Panc1 (cell line): ENCODE results near the gene NDUFV3.

ENCODE experiments used
- POLR2AphosphoS5 ChIP-seq: IDR thresholded peaks from 2 replicates; pipeline ENCODE4 v1.6.1; 2012; ENCODE audit warnings: mild to moderate bottlenecking, low read depth, low read length, moderate library complexity
- TF ChIP-seq, protein P1 (sequence below): fragments of 450-650 bp; IDR thresholded peaks from 2 replicates; pipeline ENCODE4 v1.5.1; 2017; ENCODE audit warnings: mild to moderate bottlenecking

DNA sequence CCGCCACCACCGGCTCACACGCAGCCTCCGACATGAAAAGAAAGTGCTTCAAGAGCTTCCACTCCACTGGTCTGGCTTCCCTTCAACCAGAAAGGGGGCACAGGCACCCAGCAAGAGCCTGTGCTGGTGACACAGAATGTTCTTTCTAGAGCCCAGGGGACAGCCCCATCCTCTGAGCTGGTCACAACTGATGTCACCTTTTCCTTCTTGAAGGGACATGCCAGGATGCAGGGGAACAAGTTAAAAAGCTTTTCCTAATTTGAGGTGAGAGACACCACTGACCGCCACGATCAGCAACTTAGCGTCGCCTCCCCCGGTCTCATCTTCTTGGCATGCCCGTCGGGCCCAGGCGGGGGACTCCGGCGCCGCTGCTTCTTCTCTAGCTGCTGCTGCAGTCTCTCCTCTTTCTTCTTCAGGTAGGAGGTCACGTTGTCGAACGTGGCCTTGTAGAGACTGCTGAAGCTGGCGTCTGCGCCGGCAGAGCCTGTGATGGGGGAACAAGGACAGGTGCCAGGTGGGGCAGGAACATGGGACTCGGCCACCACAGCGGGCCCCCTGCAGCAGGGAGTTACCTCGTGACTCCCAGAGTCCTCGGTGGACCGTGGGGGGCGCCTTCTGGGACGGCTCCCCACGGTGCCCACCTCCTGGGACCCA lies 43.2 kb upstream of the NDUFV3 start:
- TF ChIP-seq, protein P1, sequence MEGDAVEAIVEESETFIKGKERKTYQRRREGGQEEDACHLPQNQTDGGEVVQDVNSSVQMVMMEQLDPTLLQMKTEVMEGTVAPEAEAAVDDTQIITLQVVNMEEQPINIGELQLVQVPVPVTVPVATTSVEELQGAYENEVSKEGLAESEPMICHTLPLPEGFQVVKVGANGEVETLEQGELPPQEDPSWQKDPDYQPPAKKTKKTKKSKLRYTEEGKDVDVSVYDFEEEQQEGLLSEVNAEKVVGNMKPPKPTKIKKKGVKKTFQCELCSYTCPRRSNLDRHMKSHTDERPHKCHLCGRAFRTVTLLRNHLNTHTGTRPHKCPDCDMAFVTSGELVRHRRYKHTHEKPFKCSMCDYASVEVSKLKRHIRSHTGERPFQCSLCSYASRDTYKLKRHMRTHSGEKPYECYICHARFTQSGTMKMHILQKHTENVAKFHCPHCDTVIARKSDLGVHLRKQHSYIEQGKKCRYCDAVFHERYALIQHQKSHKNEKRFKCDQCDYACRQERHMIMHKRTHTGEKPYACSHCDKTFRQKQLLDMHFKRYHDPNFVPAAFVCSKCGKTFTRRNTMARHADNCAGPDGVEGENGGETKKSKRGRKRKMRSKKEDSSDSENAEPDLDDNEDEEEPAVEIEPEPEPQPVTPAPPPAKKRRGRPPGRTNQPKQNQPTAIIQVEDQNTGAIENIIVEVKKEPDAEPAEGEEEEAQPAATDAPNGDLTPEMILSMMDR: no peak
- TF ChIP-seq POLR2AphosphoS5: no peak
